ENCODE results near the gene ROCK2.
"Not testable (repeated sequence)": the region's sequence is repeated elsewhere in the genome, so short reads cannot be mapped to it uniquely, and the experiment has no call there.

GRCh38 chr2:11231193-11231592 is 113.2 kb downstream of the ROCK2 start:
- TF ChIP-seq CTCF (IDR thresholded peaks at IDR 0.05; ENCODE audit: insufficient read depth, low read depth, low read length); EZH2 (IDR thresholded peaks at IDR 0.05; ENCODE audit: insufficient read depth, low read length): not testable (repeated sequence)
